Fibroblast of lung (primary cell): Measurements from ENCODE around the gene MATK. TPM values are rescaled to one million over a fixed set of nuclear protein-coding genes. Genes with fewer than 3 reads are reported as not detected.
"Not testable (repeated sequence)": the region's sequence is repeated elsewhere in the genome, so short reads cannot be mapped to it uniquely, and the experiment has no call there.

ENCODE experiments used
- DNase-seq, 2 donors: peaks; one replicate each; pipeline versions ENCODE4 v3.0.0 to v3.0.0-alpha.2; 2010; ENCODE audit warnings: low read depth in 2 of 2
- H2AFZ ChIP-seq: 2 replicates; pipeline ENCODE4 v1.5.1; 2012; ENCODE audit warnings: low read length, control low read depth, inconsistent platforms
- H3K27ac ChIP-seq: 2 replicates; pipeline ENCODE4 v1.5.1; 2011; ENCODE audit warnings: low read length, control low read depth; ENCODE audit not compliant: insufficient read depth
- H3K27me3 ChIP-seq: 2 replicates; pipeline ENCODE4 v1.5.1; 2011; ENCODE audit warnings: mild to moderate bottlenecking, low read length; ENCODE audit not compliant: control insufficient read depth, insufficient read depth
- H3K36me3 ChIP-seq: 2 replicates; pipeline ENCODE4 v1.5.1; 2011; ENCODE audit warnings: low read length; ENCODE audit not compliant: control insufficient read depth, insufficient read depth
- H3K4me1 ChIP-seq: 2 replicates; pipeline ENCODE4 v1.5.1; 2011; ENCODE audit warnings: low read length; ENCODE audit not compliant: control insufficient read depth, insufficient read depth; ENCODE audit errors: extremely low read depth
- H3K4me2 ChIP-seq: 2 replicates; pipeline ENCODE4 v1.5.1; 2011; ENCODE audit warnings: low read length, control low read depth; ENCODE audit not compliant: insufficient read depth; ENCODE audit errors: extremely low read depth
- H3K4me3 ChIP-seq, 4 experiments: fragments of 200-600 bp in 1 of 4; sonication (generic) in 1 of 4; replicated peaks in 1 of 4; 2 replicates each; pipeline ENCODE4 v1.5.1; 2011 to 2016; ENCODE audit warnings: low read length in 4 of 4, low read depth in 3 of 4, mild to moderate bottlenecking in 3 of 4, control low read depth in 2 of 4, inconsistent platforms in 1 of 4, mixed read lengths in 1 of 4; ENCODE audit not compliant: insufficient read depth in 1 of 4; ENCODE audit errors: control extremely low read depth in 1 of 4
- H3K79me2 ChIP-seq: 2 replicates; pipeline ENCODE4 v1.5.1; 2012; ENCODE audit warnings: mild to moderate bottlenecking, low read length, inconsistent platforms; ENCODE audit not compliant: control insufficient read depth, insufficient read depth
- H3K9ac ChIP-seq: 2 replicates; pipeline ENCODE4 v1.5.1; 2011; ENCODE audit warnings: mild to moderate bottlenecking, low read length, control low read depth; ENCODE audit not compliant: insufficient read depth
- H3K9me3 ChIP-seq: 2 replicates; pipeline ENCODE4 v1.5.1; 2012; ENCODE audit warnings: low read depth, low read length; ENCODE audit not compliant: control insufficient read depth, insufficient read depth
- H4K20me1 ChIP-seq: 2 replicates; pipeline ENCODE4 v1.5.1; 2011; ENCODE audit warnings: low read length; ENCODE audit not compliant: control insufficient read depth, insufficient read depth; ENCODE audit errors: extremely low read depth
- CTCF ChIP-seq, 2 donors: IDR thresholded peaks in 1 of 2; conservative IDR thresholded peaks in 1 of 2; 1 replicate in 1 of 2; 2 replicates in 1 of 2; pipeline ENCODE4 v1.5.1; 2011 to 2012; ENCODE audit warnings: low read length in 2 of 2, control low read depth in 1 of 2, inconsistent platforms in 1 of 2, low read depth in 1 of 2, mild to moderate bottlenecking in 1 of 2
- EZH2 ChIP-seq: IDR thresholded peaks from 2 replicates; pipeline ENCODE4 v1.5.1; 2012; ENCODE audit warnings: low read length, control low read depth, mild to moderate bottlenecking; ENCODE audit errors: missing control alignments
- polyA plus RNA-seq, 2 donors: library from polyadenylated mRNA; depleted of rRNA in 1 of 2; stranded (reverse) in 1 of 2; unstranded in 1 of 2; fragments of >200 nt; gene quantifications; 2 replicates each; pipeline ENCODE4 v1.2.1, GENCODE V29; 2011 to 2012; ENCODE audit warnings: missing spikeins in 1 of 2
- total RNA-seq: library from RNA; depleted of rRNA; stranded (reverse); fragments of >200 nt; gene quantifications from 2 replicates; pipeline ENCODE4 v1.2.1, GENCODE V29; 2014

Gene MATK
- total and polyA plus RNA-seq, 2 donors (not counting 1 experiment from before 2014, with no cell fraction given): under 0.01 TPM; not detected in 1

- H3K27ac ChIP-seq, DNase-seq, H4K20me1 ChIP-seq, H2AFZ ChIP-seq, H3K9me3 ChIP-seq, H3K79me2 ChIP-seq, H3K9ac ChIP-seq, H3K4me1 ChIP-seq, H3K27me3 ChIP-seq, H3K4me2 ChIP-seq, H3K4me3 ChIP-seq, H3K36me3 ChIP-seq: not testable (repeated sequence)
Measured at GRCh38 chr19:3757705-3758104, 28.5 kb downstream of the MATK start.

GRCh38 chr19:3753631-3754410, 32.4 kb downstream of the MATK start:
- H3K36me3 ChIP-seq: peaks cover 3% of the 10 kb centered on the region
- no peak overlapping the region for H3K27ac ChIP-seq
- no peaks in the 10 kb centered on the region for H4K20me1 ChIP-seq
- DNase-seq: no peak
- H3K9ac ChIP-seq: no peak overlapping the region
- TF ChIP-seq EZH2 (no peak), CTCF (conservative IDR thresholded peaks at IDR 0.05 in 1 of 2, IDR thresholded peaks at IDR 0.05 in 1 of 2; ENCODE audit: low read depth in 1 of 2, low read length in 2 of 2) (no peak)
- H3K4me1 ChIP-seq: no peaks in the 10 kb centered on the region
- H2AFZ ChIP-seq: no peak overlapping the region
- no peaks in the 10 kb centered on the region for H3K27me3 ChIP-seq
- no peaks in the 10 kb centered on the region for H3K79me2 ChIP-seq
- no peak overlapping the region for H3K4me2 ChIP-seq
- no peak overlapping the region for H3K4me3 ChIP-seq
- no peaks in the 10 kb centered on the region for H3K9me3 ChIP-seq

- Histone ChIP-seq H2AFZ (no peak overlapping the region), H3K79me2 (no peaks in the 10 kb centered on the region), H3K4me2 (no peak overlapping the region), H3K9me3 (no peaks in the 10 kb centered on the region), H3K27me3 (no peaks in the 10 kb centered on the region), H3K9ac (no peak overlapping the region), H3K4me1 (no peaks in the 10 kb centered on the region), H3K27ac (no peak overlapping the region), H3K4me3 (no peak overlapping the region), H4K20me1 (no peaks in the 10 kb centered on the region), H3K36me3 (peaks cover 1% of the 10 kb centered on the region)
- no peak for DNase-seq
- no peak for TF ChIP-seq EZH2
- no peak for TF ChIP-seq CTCF (conservative IDR thresholded peaks at IDR 0.05 in 1 of 2, IDR thresholded peaks at IDR 0.05 in 1 of 2; ENCODE audit: low read depth in 1 of 2, low read length in 2 of 2)
Measured at GRCh38 chr19:3752492-3752891, 33.7 kb downstream of the MATK start.
